Panc1 (cell line): ENCODE measurements around the gene CALCR.

Source experiments
- TCF7L2 ChIP-seq: IDR thresholded peaks from 2 replicates; pipeline ENCODE4 v1.6.1; 2011; ENCODE audit warnings: mild to moderate bottlenecking, low read depth, low read length, inconsistent platforms
- TF ChIP-seq, protein P1 (sequence below): fragments of 450-650 bp; IDR thresholded peaks from 2 replicates; pipeline ENCODE4 v1.5.1; 2017; ENCODE audit warnings: mild to moderate bottlenecking

DNA sequence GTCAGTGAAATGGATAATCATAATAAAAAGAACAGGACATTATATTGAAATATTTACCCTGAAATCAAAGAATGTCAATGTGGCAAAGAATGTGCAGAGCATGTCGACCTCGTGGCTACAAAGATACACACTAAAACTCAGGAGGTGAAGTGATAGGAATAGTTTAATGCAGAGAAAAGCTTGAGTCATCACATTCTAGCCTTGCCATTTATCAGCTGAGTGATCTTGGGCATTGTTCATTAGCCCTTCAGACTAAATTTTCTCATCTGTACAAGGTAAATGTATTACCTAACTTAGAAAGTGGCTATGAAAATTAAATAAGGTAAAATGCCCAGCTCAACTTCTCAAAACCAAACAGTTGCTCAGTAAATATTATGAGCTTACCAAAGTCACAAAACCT, 22.6 kb downstream of the CALCR start:
- TF ChIP-seq, protein P1, sequence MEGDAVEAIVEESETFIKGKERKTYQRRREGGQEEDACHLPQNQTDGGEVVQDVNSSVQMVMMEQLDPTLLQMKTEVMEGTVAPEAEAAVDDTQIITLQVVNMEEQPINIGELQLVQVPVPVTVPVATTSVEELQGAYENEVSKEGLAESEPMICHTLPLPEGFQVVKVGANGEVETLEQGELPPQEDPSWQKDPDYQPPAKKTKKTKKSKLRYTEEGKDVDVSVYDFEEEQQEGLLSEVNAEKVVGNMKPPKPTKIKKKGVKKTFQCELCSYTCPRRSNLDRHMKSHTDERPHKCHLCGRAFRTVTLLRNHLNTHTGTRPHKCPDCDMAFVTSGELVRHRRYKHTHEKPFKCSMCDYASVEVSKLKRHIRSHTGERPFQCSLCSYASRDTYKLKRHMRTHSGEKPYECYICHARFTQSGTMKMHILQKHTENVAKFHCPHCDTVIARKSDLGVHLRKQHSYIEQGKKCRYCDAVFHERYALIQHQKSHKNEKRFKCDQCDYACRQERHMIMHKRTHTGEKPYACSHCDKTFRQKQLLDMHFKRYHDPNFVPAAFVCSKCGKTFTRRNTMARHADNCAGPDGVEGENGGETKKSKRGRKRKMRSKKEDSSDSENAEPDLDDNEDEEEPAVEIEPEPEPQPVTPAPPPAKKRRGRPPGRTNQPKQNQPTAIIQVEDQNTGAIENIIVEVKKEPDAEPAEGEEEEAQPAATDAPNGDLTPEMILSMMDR: no peak
- TF ChIP-seq TCF7L2: no peak
